Pancreas (tissue), 10 donors: ENCODE data around the gene PCNX1. TPM values are rescaled to one million over a fixed set of nuclear protein-coding genes. Genes with fewer than 3 reads are reported as not detected.
A peak's percentile ranks its signal among the peaks of the same experiment; 100 is the strongest.

ENCODE experiments used
- ATAC-seq, 4 donors: fragments of 200-7000 bp; cut with Tn5 transposase; one replicate each; pipeline versions ENCODE4 v1.8.0 to v1.9.1; 2020; ENCODE audit warnings: mild to moderate bottlenecking in 4 of 4, moderate library complexity in 4 of 4
- DNase-seq, 6 donors: peaks; one replicate each; pipeline ENCODE4 v3.0.0-alpha.2; 2020
- FAIRE-seq: peaks from 2 replicates; lab custom pipeline; 2012; peaks lifted over from hg19 to GRCh38; lab: Jason Lieb, UNC
- H3K27ac ChIP-seq, 4 donors: fragments of 200-600 bp; sonication (generic); 1 replicate in 3 of 4; 2 replicates in 1 of 4; pipeline versions ENCODE4 v1.5.0 to v1.8.0; 2020
- H3K27me3 ChIP-seq, 4 donors: fragments of 200-600 bp; one replicate each; pipeline ENCODE4 v1.8.0; 2021
- H3K36me3 ChIP-seq, 3 donors: fragments of 200-600 bp; sonication (generic) in 1 of 3; one replicate each; pipeline versions ENCODE4 v1.5.0 to v1.8.0; 2020 to 2021
- H3K4me1 ChIP-seq, 3 donors: fragments of 200-600 bp; one replicate each; pipeline ENCODE4 v1.8.0; 2021
- H3K4me3 ChIP-seq, 4 donors: fragments of 200-600 bp; sonication (generic) in 2 of 4; one replicate each; pipeline versions ENCODE4 v1.5.0 to v1.8.0; 2020 to 2021
- H3K9me3 ChIP-seq, 4 donors: fragments of 200-600 bp; one replicate each; pipeline ENCODE4 v1.8.0; 2021
- WGBS, 2 donors: extraction: QIAGEN DNeasy Blood & Tissue Kit; methylation state at CpG; one replicate each; pipeline ENCODE4 v1.1.7; 2013; 5-methylcytosine and 5-hydroxymethylcytosine counted together
- intact Hi-C, 3 donors: fragments of 100-400 bp; cut with DNase I; formaldehyde crosslinking; loops; one replicate each; pipeline versions ENCODE4 v1.11.1 to v1.14.2; 2022
- polyA plus RNA-seq, 2 donors: library from polyadenylated mRNA; stranded (reverse); fragments of 200-250 nt; gene quantifications; one replicate each; pipeline ENCODE4 v1.2.3, GENCODE V29; 2013
- total RNA-seq, 6 donors: library from RNA; stranded (reverse); fragmentation: NEBNext Ultra II Directional in 4 of 6; extraction: Animal tissue kit (Norgen Biotek cat#: 25700) in 4 of 6; gene quantifications; one replicate each; pipeline versions ENCODE4 v1.2.1 to v1.2.4, GENCODE V29; 2021 to 2023
- TF ChIP-seq, protein P1 (sequence below), 4 donors: fragments of 200-600 bp; sonication (generic) in 3 of 4; IDR thresholded peaks; one replicate each; pipeline versions ENCODE4 v1.5.0 to v1.8.0; 2021; ENCODE audit warnings: antibody characterized with exemption in 4 of 4
- donor health status: healthy with polysubstance abuse.
- donor health status: DM: no; HTN: no; CAD: no; lungs with moderate emphysema.
- donor health status: DM: no; HTN: no; CAD: no.
- donor health status: control.
- donor health status: control.
- donor health status: Bipolar disorder and iron deficiency.
- donor health status: DM: yes; HTN: yes; CAD: no.
- donor health status: DM: no; HTN: no; CAD: no.
- donor health status: DM: no; HTN: no; CAD: no.
- donor health status: DM: yes; HTN: yes; CAD: no.

The PCNX1 gene
- total and polyA plus RNA-seq, 8 donors = 5.0 to 28.7 (median 14.7) TPM

DNA sequence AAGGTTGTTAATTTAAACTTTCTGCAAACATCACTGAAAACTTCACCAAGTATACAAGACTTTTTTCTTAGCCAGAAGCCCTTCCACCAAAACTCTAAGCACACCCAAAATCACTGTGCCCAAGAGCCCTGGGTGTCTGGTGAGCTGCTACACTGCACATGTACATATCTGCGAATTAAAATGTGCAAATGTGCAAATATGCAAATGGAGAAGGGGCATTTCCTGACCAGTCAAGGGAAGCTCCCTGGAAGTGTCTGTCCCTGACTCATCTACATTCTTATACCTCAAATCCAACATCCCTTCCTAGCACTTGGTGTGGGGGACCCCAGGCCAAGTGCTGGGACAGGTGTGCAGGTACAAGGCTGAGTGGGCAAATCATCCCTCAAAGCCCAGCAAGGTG, 123.7 kb downstream of the PCNX1 start:
- 94 to 95% methylated on average over 1 of the region's 1 CpG for WGBS, 2 donors
- H3K9me3 ChIP-seq = no peaks in the 10 kb centered on the region
- FAIRE-seq = no peak
- no peak overlapping the region for H3K27ac ChIP-seq
- H3K4me1 ChIP-seq = no peaks in the 10 kb centered on the region
- ATAC-seq = no peak
- H3K36me3 ChIP-seq = peaks cover 0 to 9% (median 1%) of the 10 kb centered on the region in 3 donors
- intact Hi-C loops = no loop called here
- TF ChIP-seq, protein P1, sequence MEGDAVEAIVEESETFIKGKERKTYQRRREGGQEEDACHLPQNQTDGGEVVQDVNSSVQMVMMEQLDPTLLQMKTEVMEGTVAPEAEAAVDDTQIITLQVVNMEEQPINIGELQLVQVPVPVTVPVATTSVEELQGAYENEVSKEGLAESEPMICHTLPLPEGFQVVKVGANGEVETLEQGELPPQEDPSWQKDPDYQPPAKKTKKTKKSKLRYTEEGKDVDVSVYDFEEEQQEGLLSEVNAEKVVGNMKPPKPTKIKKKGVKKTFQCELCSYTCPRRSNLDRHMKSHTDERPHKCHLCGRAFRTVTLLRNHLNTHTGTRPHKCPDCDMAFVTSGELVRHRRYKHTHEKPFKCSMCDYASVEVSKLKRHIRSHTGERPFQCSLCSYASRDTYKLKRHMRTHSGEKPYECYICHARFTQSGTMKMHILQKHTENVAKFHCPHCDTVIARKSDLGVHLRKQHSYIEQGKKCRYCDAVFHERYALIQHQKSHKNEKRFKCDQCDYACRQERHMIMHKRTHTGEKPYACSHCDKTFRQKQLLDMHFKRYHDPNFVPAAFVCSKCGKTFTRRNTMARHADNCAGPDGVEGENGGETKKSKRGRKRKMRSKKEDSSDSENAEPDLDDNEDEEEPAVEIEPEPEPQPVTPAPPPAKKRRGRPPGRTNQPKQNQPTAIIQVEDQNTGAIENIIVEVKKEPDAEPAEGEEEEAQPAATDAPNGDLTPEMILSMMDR (IDR thresholded peaks at IDR 0.05) = no peak
- H3K4me3 ChIP-seq = no peak overlapping the region
- DNase-seq = no peak
- no peaks in the 10 kb centered on the region for H3K27me3 ChIP-seq

DNA sequence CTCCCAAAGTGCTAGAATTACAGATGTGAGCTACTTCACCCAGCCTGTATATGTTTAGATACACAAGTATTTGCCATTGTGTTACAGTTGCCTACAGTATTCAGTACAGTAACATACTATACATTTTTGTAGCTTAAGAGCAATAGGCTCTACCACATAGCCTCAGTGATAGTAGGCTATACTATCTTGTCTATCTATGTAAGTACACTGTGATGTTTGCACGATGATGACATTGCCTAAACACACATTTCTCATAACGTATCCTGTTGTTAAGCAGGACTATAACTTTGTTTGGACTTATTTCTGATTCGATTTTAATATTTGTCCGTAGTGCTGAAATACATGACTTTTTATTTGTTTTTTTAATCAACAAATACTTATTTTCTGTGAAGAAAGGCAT, 129.2 kb downstream of the PCNX1 start:
- ATAC-seq (no peak), FAIRE-seq (no peak), DNase-seq (no peak)
- TF ChIP-seq, protein P1 (IDR thresholded peaks at IDR 0.05) = no peak
- no peaks in the 10 kb centered on the region for H3K4me1 ChIP-seq
- peaks cover 0 to 16% (median 8%) of the 10 kb centered on the region in 3 donors for H3K36me3 ChIP-seq
- H3K4me3 ChIP-seq = no peak overlapping the region
- WGBS, 2 donors = 92 to 94% methylated on average over 4 of the region's 4 CpGs
- intact Hi-C loops = no loop called here
- no peaks in the 10 kb centered on the region for H3K9me3 ChIP-seq
- H3K27ac ChIP-seq = no peak overlapping the region
- H3K27me3 ChIP-seq = no peaks in the 10 kb centered on the region

GRCh38 chr14:71048393-71048792, 141.1 kb downstream of the PCNX1 start:
- TF ChIP-seq, protein P1 (IDR thresholded peaks at IDR 0.05) = no peak
- ATAC-seq = no peak
- H3K27me3 ChIP-seq = no peaks in the 10 kb centered on the region
- no peak for DNase-seq
- FAIRE-seq = no peak
- no peak overlapping the region for H3K4me3 ChIP-seq
- H3K4me1 ChIP-seq = no peaks in the 10 kb centered on the region
- intact Hi-C loops = no loop called here
- no peaks in the 10 kb centered on the region for H3K9me3 ChIP-seq
- no peak overlapping the region for H3K27ac ChIP-seq
- H3K36me3 ChIP-seq = peaks cover 0 to 8% (median 0%) of the 10 kb centered on the region in 3 donors

GRCh38 chr14:71049435-71050133, 142.3 kb downstream of the PCNX1 start:
- DNase-seq (no peak), ATAC-seq (no peak), FAIRE-seq (no peak)
- no peaks in the 10 kb centered on the region for H3K4me1 ChIP-seq
- intact Hi-C loops = no loop called here
- H3K4me3 ChIP-seq = no peak overlapping the region
- H3K27ac ChIP-seq = no peak overlapping the region
- H3K9me3 ChIP-seq = no peaks in the 10 kb centered on the region
- H3K27me3 ChIP-seq = no peaks in the 10 kb centered on the region
- WGBS, 2 donors = 83 to 92% methylated on average over 3 of the region's 3 CpGs
- H3K36me3 ChIP-seq = peaks cover 0 to 8% (median 0%) of the 10 kb centered on the region in 3 donors
- TF ChIP-seq, protein P1 (IDR thresholded peaks at IDR 0.05) = no peak

DNA sequence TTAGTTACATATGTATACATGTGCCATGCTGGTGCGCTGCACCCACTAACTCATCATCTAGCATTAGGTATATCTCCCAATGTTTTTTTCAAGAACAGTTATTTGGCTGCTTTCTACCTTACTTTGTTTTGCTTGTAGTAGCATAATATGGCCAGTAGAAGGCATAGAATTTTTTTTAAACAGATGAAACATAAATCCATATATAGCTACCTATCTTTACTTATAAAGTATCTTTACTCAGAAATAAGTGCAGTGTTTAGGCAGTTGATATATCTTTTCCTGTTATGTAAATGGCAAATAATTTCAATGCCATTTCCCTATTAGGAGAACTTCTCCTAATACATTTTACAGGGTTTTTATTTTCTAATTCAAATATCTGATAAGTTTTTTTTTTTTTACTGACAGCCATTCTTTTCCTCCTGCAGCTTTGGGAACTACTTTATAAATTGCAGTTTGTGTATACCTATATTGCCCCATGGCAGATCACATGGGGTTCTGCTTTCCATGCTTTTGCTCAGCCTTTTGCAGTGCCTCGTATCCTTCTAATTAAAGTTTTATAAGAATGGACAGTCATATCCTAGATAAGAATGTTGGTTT, 143.1 kb downstream of the PCNX1 start:
- H3K4me1 ChIP-seq = no peaks in the 10 kb centered on the region
- intact Hi-C loops = no loop called here
- H3K4me3 ChIP-seq = no peak overlapping the region
- H3K36me3 ChIP-seq = peaks cover 0 to 8% (median 0%) of the 10 kb centered on the region in 3 donors
- H3K27me3 ChIP-seq = no peaks in the 10 kb centered on the region
- H3K9me3 ChIP-seq = no peaks in the 10 kb centered on the region
- no peak for FAIRE-seq
- TF ChIP-seq, protein P1 (IDR thresholded peaks at IDR 0.05) = peak in 1 of 4 donors; percentile 24
- DNase-seq = no peak
- 94 to 95% methylated on average over 2 of the region's 2 CpGs for WGBS, 2 donors
- H3K27ac ChIP-seq = no peak overlapping the region
- no peak for ATAC-seq
